ENCODE results near the gene ZNF526. TPM values are rescaled to one million over a fixed set of nuclear protein-coding genes. Genes with fewer than 3 reads are reported as not detected.

Gene ZNF526
- total and polyA plus RNA-seq, 9 of the 15 experiments (the other 6 are each of a cell fraction or from before 2014, with no cell fraction given): 1.3 to 17.9 (median 6.2) TPM

DNA sequence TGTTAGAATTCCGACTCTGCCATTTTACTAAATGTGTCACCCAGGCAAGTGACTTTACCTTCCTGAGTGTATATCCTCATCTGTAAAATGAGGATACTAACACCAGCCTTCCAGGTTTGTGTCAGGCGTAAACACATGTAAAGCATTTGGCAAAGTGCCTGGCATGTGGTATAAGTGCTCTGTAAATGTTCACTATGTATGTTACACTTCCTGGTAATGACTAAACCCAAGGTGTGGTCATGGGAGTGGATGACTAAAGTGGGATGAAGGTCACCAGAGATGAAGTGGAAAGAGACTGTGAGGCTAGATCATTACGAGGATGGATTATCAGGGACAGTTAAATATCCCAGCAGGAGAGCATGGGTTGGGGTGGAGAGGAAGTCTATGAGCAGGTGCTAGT, 28.3 kb upstream of the ZNF526 start:
- H3K4me3 ChIP-seq: no peak overlapping the region
- ATAC-seq: no peak
- CTCF ChIA-PET (ENCODE audit: low intra/inter-chr PET ratio): no interaction called here

More for the DNA sequence above, 28.3 kb upstream of the ZNF526 start:
- H3K79me2 ChIP-seq (ENCODE audit: control insufficient read depth, insufficient read depth, low read length): no peaks in the 10 kb centered on the region
- WGBS (ENCODE audit: insufficient coverage, low coverage, missing lambda C conversion rate): 9% methylated on average over 3 of the region's 3 CpGs
- H3K9me1 ChIP-seq (ENCODE audit: control insufficient read depth, insufficient read depth, low read length): no peaks in the 10 kb centered on the region
- H3K9ac ChIP-seq (ENCODE audit: insufficient read depth in 1 of 2, low read depth in 2 of 2, low read length in 2 of 2): no peak overlapping the region
- no peak overlapping the region for H3K4me2 ChIP-seq (ENCODE audit: insufficient read depth, low read length)
- peaks cover 4% of the 10 kb centered on the region; the same call in 1 of the 2 replicates for H3K9me3 ChIP-seq (replicated peaks; ENCODE audit: control insufficient read depth, insufficient read depth, low read depth, low read length)
- H3K36me3 ChIP-seq (ENCODE audit: control insufficient read depth, insufficient read depth, low read length): peaks cover 10% of the 10 kb centered on the region; the same call in 2 of the 3 replicates
- H3K27me3 ChIP-seq (ENCODE audit: control insufficient read depth in 2 of 2, insufficient read depth in 2 of 2, low read length in 2 of 2): peaks cover 3 to 10% of the 10 kb centered on the region in 2 experiments; a peak in 4 of 5 replicates
- in situ Hi-C loops (cut with MboI): no loop called here
- no peaks in the 10 kb centered on the region for H4K20me1 ChIP-seq (replicated peaks; ENCODE audit: control insufficient read depth, insufficient read depth, low read length)
- H3K4me1 ChIP-seq (replicated peaks in 1 of 2; ENCODE audit: control insufficient read depth in 2 of 2, insufficient read depth in 2 of 2, low read length in 2 of 2): peaks cover 1 to 10% of the 10 kb centered on the region in 2 experiments; a peak in 3 of 5 replicates
- POLR2A ChIA-PET: no interaction called here
- no peak for DNase-seq (ENCODE audit: extremely low read depth in 1 of 4, low spot score in 3 of 4)
- TF ChIP-seq ZNF589 (CRISPR knock-in tag; IDR thresholded peaks at IDR 0.05; ENCODE audit: low read depth) (no peak), HMBOX1 (IDR thresholded peaks at IDR 0.05) (peak; percentile 27), FOSL1 (tag; conservative IDR thresholded peaks at IDR 0.05) (peak; percentile 76), NFIC (IDR thresholded peaks at IDR 0.05) (peak; percentile 34; the same call in 1 of the 2 replicates), JUN (IDR thresholded peaks at IDR 0.05; ENCODE audit: borderline replicate concordance, low read depth, low read length) (peak; percentile 63; the same call in 1 of the 2 replicates), JUN (CRISPR knock-in tag; IDR thresholded peaks at IDR 0.05; ENCODE audit: borderline replicate concordance) (no peak), ATF3 (IDR thresholded peaks at IDR 0.05) (peak; percentile 69; the same call in 1 of the 2 replicates), ATF3 (CRISPR knock-in tag; conservative IDR thresholded peaks at IDR 0.05) (no peak), STAG1 (CRISPR knock-in tag; IDR thresholded peaks at IDR 0.05; ENCODE audit: borderline replicate concordance) (no peak), NR2C2 (CRISPR knock-in tag; IDR thresholded peaks at IDR 0.05) (no peak), NR2C2 (tag; IDR thresholded peaks at IDR 0.05) (no peak), JUND (IDR thresholded peaks at IDR 0.05; ENCODE audit: borderline replicate concordance, low read depth, low read length) (0 out of 2 replicates have a peak, but pooled peaks have one; percentile 37), JUND (tag; IDR thresholded peaks at IDR 0.05; ENCODE audit: borderline replicate concordance, low read depth, low read length) (no peak), ZBTB7A (IDR thresholded peaks at IDR 0.05; ENCODE audit: borderline replicate concordance, control insufficient read depth, low read depth, low read length) (no peak), MXD1 (CRISPR knock-in tag; IDR thresholded peaks at IDR 0.05; ENCODE audit: borderline replicate concordance, poor library complexity, severe bottlenecking) (no peak), ZNF263 (CRISPR knock-in tag; IDR thresholded peaks at IDR 0.05; ENCODE audit: borderline replicate concordance) (0 out of 2 replicates have a peak, but pooled peaks have one; percentile 20), SIRT6 (IDR thresholded peaks at IDR 0.05; ENCODE audit: low read depth, low read length) (no peak), SUPT5H (IDR thresholded peaks at IDR 0.05) (no peak), TFAP4 (CRISPR knock-in tag; IDR thresholded peaks at IDR 0.05; ENCODE audit: borderline replicate concordance) (no peak), BCL6 (CRISPR knock-in tag; IDR thresholded peaks at IDR 0.05) (no peak)
- no peak for FAIRE-seq
- no peak overlapping the region for H2AFZ ChIP-seq (ENCODE audit: low read depth, low read length)
- H3K27ac ChIP-seq (ENCODE audit: extremely low read depth, low read depth, low read length): no peak overlapping the region
- BruUV-seq (replicated peaks): no TSS peak
- intact Hi-C loops (cut with micrococcal nuclease): no loop called here

Measured in K562 (cell line).